HG03460 (cell line): Measurements from ENCODE around the gene LDLRAD4.

Experiments used
- ATAC-seq: cut with Tn5 transposase; IDR thresholded peaks from one replicate; pipeline ENCODE4 v1.9.1; 2021; ENCODE audit not compliant: unreplicated experiment

Gene LDLRAD4

GRCh38 chr18:13399511-13399910, 181.0 kb downstream of the LDLRAD4 start:
- ATAC-seq, result no peak

GRCh38 chr18:13400636-13401315, 182.2 kb downstream of the LDLRAD4 start:
- ATAC-seq, result no peak

GRCh38 chr18:13401404-13401803, 182.8 kb downstream of the LDLRAD4 start:
- no peak for ATAC-seq

- no peak for ATAC-seq
Measured at GRCh38 chr18:13401826-13402225, 183.3 kb downstream of the LDLRAD4 start.

GRCh38 chr18:13403786-13404549, 185.4 kb downstream of the LDLRAD4 start:
- ATAC-seq, result no peak

GRCh38 chr18:13405305-13406038, 186.9 kb downstream of the LDLRAD4 start:
- no peak for ATAC-seq

- no peak for ATAC-seq
Measured at GRCh38 chr18:13406049-13406615, 187.6 kb downstream of the LDLRAD4 start.

GRCh38 chr18:13406736-13407135, 188.2 kb downstream of the LDLRAD4 start:
- ATAC-seq, result no peak

- ATAC-seq, result no peak
Measured at GRCh38 chr18:13407484-13407883, 188.9 kb downstream of the LDLRAD4 start.

GRCh38 chr18:13409026-13409425, 190.5 kb downstream of the LDLRAD4 start:
- no peak for ATAC-seq

GRCh38 chr18:13409997-13410396, 191.4 kb downstream of the LDLRAD4 start:
- ATAC-seq, result no peak

- no peak for ATAC-seq
Measured at GRCh38 chr18:13410471-13410870, 191.9 kb downstream of the LDLRAD4 start.

- no peak for ATAC-seq
Measured at GRCh38 chr18:13412017-13412416, 193.5 kb downstream of the LDLRAD4 start.

GRCh38 chr18:13412901-13413300, 194.3 kb downstream of the LDLRAD4 start:
- ATAC-seq, result no peak

GRCh38 chr18:13414102-13414501, 195.5 kb downstream of the LDLRAD4 start:
- ATAC-seq, result no peak

GRCh38 chr18:13414521-13414920, 196.0 kb downstream of the LDLRAD4 start:
- no peak for ATAC-seq

GRCh38 chr18:13415736-13416135, 197.2 kb downstream of the LDLRAD4 start:
- no peak for ATAC-seq

GRCh38 chr18:13416208-13416607, 197.6 kb downstream of the LDLRAD4 start:
- no peak for ATAC-seq

- no peak for ATAC-seq
Measured at GRCh38 chr18:13416848-13417247, 198.3 kb downstream of the LDLRAD4 start.

- no peak for ATAC-seq
Measured at GRCh38 chr18:13418013-13418710, 199.6 kb downstream of the LDLRAD4 start.
